ENCODE measurements around the gene ZNF624.
"Not testable (repeated sequence)": the region's sequence is repeated elsewhere in the genome, so short reads cannot be mapped to it uniquely, and the experiment has no call there.

Gene ZNF624

DNA sequence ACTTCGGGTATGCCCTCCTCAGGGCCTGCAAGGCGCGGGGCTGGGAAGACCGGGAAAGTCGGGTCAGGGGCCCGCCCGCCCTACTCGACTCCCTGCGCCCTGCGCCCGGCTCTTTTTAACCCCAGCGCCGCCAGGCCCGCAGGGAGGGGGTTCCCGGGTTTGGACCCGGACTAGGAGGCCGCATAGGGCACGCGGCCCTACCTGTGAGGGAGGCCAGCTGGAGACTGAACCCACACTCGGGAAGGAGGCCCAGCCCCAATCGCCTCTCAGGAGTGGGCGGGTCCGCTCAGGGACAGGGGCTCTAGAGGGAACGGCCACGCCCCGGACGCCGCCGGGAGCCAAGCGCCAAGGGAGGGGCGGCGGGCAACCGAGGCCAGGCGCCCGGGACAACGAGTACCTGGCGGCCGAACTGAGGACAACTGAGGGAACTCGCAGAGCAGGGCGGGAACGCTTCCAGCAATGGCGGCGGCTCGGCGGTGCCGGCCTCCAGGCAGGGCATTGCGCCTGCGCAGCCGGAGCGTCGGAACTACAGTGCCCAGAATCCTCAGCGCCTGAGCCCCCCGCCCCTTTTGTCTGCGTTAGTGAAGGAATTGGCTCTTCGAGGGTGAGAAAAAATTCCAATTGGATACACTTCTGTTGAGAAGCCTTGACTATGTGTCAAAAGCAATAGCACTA is at the start of gene ZNF624:
ZNF624 (minus strand) TSS at position 484 of the 675 bp plus-strand sequence.
- DNase-seq = peak; percentile 62 to 65

- not testable (repeated sequence) for DNase-seq
Measured at GRCh38 chr17:16697603-16698002, 44.0 kb upstream of the ZNF624 start.

DNA sequence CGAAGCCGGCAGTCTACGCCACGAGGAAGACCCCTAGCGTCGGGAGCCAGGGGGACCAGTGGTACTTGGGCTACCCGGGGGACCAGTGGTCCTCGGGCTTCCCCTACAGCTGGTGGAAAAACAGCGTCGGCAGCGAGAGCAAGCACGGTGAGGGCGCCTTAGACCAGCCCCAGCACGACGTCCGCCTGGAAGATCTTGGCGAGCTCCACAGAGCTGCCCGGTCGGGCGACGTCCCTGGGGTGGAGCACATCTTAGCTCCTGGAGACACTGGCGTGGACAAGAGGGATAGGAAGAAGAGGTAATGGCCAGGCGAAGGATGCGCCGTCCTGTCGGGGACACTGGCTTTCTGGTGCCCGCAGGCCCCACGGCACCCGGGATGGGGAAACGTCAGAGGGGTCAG is 36.8 kb upstream of the ZNF624 start:
- not testable (repeated sequence) for DNase-seq

GRCh38 chr17:16689731-16690281 is 36.2 kb upstream of the ZNF624 start, which contains the start of gene CCDC144A:
Gene CCDC144A (plus strand): TSS chr17:16690241. CDS start chr17:16690401, 160 bp downstream.
- DNase-seq = not testable (repeated sequence)

DNA sequence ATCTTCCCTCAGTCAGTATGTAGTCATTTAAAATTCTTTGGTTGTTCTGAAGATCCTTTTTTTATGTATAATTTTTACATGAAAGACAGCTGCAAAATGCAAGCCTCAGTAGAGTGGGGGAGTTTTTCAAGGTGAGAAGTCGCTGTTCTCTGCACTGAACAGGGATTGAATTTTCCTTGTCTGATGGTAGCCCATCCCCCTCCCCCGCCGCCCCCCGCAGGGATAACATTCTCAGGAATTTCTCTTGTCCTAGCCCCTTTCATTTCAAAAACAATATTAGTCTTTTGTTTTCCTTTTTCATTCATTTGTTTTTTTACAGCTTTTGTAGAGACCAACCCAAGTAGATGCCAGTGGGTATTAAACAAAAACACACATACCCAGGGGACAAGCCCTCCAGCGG is 33.5 kb upstream of the ZNF624 start:
- not testable (repeated sequence) for DNase-seq

- not testable (repeated sequence) for DNase-seq
Measured at GRCh38 chr17:16686019-16686418, 32.4 kb upstream of the ZNF624 start.

- not testable (repeated sequence) for DNase-seq
Measured at GRCh38 chr17:16683290-16684138, 29.9 kb upstream of the ZNF624 start.

GRCh38 chr17:16676676-16677268 is 23.1 kb upstream of the ZNF624 start:
- DNase-seq = no peak

DNA sequence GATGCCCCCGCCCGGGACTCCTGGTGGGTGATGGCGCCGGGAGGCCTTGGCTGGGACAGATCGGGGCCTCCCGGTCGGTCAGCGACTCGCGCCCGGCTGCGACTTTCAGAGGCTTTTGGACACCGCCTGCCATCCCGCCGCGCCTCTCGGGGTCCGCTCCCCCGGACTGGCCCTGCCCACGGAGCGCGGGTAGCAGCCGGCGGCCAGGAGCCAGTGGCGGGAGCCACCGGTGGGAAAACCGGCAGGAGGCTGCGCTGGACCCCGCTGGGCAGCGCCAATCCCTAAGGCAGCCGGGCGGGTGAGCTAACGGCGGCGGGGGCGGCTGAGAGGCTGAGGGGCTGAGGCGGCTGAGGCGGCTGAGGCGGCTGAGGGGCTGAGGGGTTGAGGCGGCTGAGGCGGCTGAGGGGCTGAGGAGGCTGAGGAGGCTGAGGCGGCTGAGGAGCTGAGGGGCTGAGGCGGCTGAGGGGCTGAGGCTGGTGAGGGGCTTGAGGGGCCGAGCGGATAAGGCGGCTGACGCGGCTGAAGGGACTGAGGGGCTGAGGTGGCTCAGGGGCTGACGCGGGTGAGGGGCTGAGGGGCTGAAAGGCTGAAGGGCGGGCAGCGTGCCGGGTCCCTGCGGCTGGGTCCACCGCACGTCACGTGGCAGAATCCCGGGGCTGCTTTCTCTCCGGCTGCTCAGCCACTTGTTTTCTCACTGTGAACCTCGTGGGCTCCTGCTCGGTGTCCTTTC is 13.4 kb upstream of the ZNF624 start:
- not testable (repeated sequence) for DNase-seq

DNA sequence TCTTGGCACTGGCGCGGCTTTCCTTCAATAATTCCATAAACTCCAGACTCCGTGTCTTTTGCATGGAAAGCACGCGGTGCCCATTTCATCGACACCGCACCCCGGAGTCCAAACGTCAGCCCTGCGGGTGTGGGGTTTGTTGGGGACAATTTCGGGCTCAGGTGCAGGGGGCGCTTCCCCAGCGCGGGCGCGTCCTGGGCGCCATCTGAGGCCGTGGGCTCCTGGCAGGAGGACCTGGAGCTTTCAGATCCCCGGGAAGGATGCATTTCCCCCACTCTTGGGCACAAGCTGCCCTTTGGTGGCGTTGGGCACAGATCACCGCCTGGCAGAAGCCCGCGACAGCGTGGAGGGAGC is 12.9 kb upstream of the ZNF624 start:
- DNase-seq = not testable (repeated sequence)

DNA sequence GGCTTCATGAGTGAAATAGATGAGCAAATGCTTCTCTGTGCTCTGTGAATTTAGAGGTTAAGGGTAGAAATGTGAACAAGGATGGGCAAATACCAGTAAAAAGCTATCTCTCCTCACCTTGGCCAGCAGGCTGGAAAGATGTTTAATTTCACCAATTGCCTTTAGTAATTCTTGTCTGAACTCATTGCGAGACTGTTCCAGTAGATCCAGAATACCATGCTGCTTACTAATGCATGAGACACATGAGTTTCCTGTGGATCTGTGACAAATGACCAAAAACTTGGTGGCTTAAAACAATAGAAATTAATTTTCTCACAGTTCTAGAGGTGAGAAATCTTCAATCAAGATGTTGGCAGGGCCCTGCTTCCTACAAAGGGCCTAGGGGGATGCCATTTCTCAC is 9.3 kb upstream of the ZNF624 start:
- DNase-seq = no peak

GRCh38 chr17:16661217-16661616 is 7.6 kb upstream of the ZNF624 start:
- no peak for DNase-seq

GRCh38 chr17:16652847-16653366 is 743 bp downstream of the ZNF624 start:
- no peak for DNase-seq

DNA sequence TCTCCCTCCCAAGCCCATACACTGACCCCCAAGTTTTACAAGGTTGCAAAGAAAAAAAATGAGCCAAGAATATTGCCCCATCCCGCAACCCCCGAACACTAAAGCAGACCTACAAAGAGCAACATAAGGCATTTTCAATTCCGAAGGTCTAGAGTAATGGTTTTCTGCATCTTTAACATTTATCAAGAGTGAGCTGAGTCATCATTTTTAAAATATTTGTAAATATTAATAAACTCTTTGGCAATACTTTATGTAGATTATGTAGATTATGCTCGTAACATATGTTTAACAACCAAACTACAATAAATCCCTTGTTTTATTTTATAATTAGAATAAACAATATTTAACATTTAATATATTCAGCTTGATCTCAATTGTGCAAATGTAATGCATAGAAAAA is 1.4 kb downstream of the ZNF624 start:
- no peak for DNase-seq

DNA sequence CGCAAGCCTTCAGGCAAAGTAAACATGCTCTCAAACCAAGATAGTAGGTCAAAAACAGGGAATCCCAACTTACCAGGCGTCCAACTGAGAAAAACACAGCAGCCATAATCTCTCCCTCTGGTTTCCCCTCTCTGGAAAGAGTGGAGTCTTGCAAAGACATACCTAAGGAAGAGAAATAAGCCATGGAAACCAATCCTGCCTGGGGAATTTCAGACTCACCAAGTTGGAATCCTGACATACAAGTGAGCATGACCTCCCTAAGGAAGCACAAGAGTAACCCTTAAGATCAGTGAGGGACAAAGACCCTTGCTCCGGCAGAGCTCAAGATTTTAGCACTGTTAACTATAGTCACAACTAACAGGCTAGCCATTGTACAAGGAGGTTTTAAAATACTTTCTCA is 4.1 kb downstream of the ZNF624 start:
- no peak for DNase-seq

DNA sequence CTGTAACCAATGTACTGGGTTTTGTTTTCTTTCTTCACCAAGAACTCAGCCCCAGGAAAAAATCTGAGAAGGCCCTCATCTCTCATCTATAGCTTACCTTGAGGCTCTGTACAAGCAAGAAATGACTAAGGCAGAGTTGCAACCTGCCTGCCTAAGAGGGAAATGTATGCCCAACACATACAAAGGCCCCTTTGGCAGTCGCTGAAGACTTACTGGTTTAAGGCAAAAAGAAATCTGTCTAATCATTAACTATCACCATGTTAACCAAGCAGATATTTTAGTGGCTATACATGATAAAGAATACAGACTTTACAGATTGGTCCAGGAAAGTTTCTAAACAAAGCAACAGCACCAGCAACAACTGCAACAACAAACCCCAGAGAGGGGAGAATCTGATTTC is 14.2 kb downstream of the ZNF624 start:
- DNase-seq = no peak

GRCh38 chr17:16623282-16623681 is 30.4 kb downstream of the ZNF624 start:
- DNase-seq = no peak

DNA sequence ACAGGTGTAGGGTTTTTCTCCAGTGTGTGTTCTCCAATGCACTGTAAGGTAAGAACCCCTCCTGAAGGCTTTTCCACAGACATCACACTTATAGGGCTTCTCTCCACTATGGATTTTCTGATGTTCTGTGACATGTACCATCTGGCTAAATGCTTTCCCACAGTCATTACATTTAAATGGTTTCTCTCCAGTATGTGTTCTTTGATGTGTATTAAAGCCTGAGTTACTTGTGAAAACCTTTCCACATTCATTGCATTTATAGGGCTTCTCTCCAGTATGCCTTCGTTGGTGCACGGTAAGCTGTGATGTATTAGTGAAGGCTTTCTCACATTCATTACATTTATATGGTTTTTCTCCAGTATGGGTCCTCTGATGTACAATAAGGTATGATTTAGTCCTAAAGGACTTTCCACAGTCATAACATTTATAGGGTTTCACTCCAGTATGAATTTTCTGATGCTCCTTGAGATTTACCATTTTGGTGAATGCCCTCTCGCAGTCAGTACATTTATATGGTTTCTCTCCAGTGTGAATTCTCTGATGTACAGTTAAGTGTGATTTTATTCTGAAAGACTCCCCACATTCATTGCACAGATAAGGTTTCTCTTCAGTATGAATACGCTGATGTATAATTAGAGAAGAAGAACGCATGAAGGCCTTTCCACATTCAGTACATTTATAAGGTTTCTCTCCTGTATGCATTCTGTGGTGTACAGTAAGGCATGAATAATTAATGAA is 30.9 kb downstream of the ZNF624 start:
- DNase-seq = no peak

DNA sequence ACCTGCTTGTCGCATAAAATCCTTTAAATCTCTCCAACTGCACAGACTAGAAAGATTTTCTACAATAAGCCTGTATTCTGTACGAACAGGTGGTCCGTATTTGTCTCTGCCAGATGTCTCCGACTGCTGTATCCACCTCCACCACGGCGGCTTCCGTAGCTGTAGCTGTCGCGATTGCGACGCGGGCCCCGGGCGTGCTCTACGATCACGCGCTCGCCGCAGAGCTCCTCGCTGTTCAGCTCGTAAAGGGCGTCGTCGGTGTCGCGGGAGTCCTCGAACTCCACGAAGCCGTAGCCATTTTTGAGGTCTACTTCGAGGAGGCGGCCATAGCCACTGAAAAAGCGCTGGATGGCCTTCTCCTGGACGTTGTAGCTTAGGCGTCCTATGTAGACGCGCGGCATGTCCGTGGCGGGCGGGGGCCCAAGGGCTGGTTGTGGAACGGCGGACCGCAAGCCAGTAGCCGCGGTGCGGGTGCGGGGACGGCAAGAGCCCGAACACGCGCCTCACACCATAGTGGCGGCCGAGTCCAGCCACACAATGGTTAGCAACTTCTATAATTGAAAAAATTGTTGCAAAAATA is 36.1 kb downstream of the ZNF624 start:
- DNase-seq = no peak

DNA sequence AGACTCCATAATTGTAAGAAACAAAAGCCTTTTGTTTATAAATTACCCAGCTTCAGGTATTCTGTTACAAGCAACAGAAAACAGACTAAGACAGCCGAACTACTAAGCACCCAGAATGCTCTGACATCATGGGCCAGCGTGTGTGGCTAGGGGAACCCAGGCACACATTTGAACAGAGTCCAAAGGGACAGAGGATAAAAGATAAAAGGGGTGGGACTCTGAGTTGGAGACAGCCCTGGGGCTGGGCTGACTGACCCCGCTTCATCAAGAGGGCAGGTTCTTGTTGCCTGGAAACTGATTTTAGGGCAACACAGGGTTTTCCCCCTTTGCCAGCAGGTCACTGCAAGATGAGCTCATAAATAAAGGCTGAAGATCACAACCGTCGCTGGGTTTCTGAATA is 54.1 kb downstream of the ZNF624 start:
- DNase-seq = no peak

DNA sequence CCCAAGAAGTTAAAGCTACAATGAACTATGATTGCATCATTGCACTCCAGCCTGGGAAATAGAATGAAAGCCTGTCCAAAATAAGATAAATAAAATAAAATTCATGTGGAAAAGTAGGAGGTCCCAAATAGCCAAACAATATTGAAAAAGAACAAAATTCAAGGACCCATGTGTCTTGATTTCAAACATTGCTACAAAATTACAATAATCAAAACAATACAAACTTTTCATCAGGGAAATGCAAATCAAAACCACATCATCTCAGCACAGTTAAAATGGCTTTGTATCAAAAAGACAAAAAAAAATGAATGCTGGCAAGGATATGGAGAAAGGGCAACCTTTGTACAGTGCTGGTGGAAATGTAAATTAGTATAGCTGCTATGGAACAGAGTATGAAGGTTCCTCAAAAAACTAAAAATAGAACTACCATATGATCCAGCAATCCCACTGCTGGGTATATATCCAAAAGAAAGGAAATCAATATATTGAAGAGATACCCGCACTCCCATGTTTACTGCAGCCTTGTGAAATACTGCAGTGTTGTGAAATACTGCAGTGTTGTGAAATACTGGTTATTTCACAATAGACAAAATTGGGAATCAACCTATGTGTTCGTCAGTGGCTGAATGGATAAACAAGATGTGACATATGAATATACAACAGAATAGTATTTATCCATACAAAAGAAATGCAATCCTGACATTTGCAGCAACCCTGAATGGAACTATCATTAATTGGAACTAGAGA is 60.1 kb downstream of the ZNF624 start:
- DNase-seq = no peak
